ENCODE measurements around the gene PSEN2. TPM values are rescaled to one million over a fixed set of nuclear protein-coding genes. Genes with fewer than 3 reads are reported as not detected.
A peak's percentile ranks its signal among the peaks of the same experiment; 100 is the strongest.

The PSEN2 gene
- total and polyA plus RNA-seq, 9 of the 15 experiments (the other 6 are each of a cell fraction or from before 2014, with no cell fraction given): 2.3 to 21.5 (median 13.7) TPM

- 51% methylated on average over 19 of the region's 19 CpGs for WGBS (ENCODE audit: insufficient coverage, low coverage, missing lambda C conversion rate)
- H2AFZ ChIP-seq (ENCODE audit: low read depth, low read length): no peak overlapping the region
These were observed 43.7 kb upstream of the PSEN2 start for GRCh38 chr1:226826479-226827261.

More at GRCh38 chr1:226826479-226827261, 43.7 kb upstream of the PSEN2 start:
- BruUV-seq (replicated peaks): no TSS peak
- no peaks in the 10 kb centered on the region for H3K36me3 ChIP-seq (ENCODE audit: control insufficient read depth, insufficient read depth, low read length)
- H3K79me2 ChIP-seq (ENCODE audit: control insufficient read depth, insufficient read depth, low read length): no peaks in the 10 kb centered on the region
- CTCF ChIA-PET (ENCODE audit: low intra/inter-chr PET ratio): interaction anchor here (1.5 to 3.2 kb wide), 2 partner anchors 177 to 192 kb away, joined by 5 to 32 read pairs; no protein-coding TSS in a partner anchor
- H3K4me2 ChIP-seq (ENCODE audit: insufficient read depth, low read length): no peak overlapping the region
- peaks cover 47 to 57% of the 10 kb centered on the region in 2 experiments for H3K27me3 ChIP-seq (ENCODE audit: control insufficient read depth in 2 of 2, insufficient read depth in 2 of 2, low read length in 2 of 2)
- intact Hi-C loops (cut with micrococcal nuclease): loop anchor here (5.0 to 10.0 kb wide), 3 partner anchors 64 to 402 kb away; partner anchors contain the start of gene STUM
- ATAC-seq: no peak
- in situ Hi-C loops (cut with MboI): loop anchor here (5.0 kb wide), 1 partner anchor 189 kb away; no protein-coding TSS in a partner anchor
- no peak overlapping the region for H3K4me3 ChIP-seq
- no peak for DNase-seq (ENCODE audit: extremely low read depth in 1 of 4, low spot score in 3 of 4)
- no peak overlapping the region for H3K9ac ChIP-seq (ENCODE audit: insufficient read depth in 1 of 2, low read depth in 2 of 2, low read length in 2 of 2)
- POLR2A ChIA-PET: interaction anchor here (1.0 to 2.7 kb wide), 2 partner anchors 11 to 21 kb away, joined by 3 to 15 read pairs; no protein-coding TSS in a partner anchor
- no peak overlapping the region for H3K27ac ChIP-seq (ENCODE audit: extremely low read depth, low read depth, low read length)
- TF ChIP-seq CTBP1 (IDR thresholded peaks at IDR 0.05; ENCODE audit: borderline replicate concordance) (no peak), C11orf30 (IDR thresholded peaks at IDR 0.05; ENCODE audit: low read depth) (peak; percentile 61), HES1 (IDR thresholded peaks at IDR 0.05; ENCODE audit: low read depth) (no peak), ZNF316 (IDR thresholded peaks at IDR 0.05) (peak; percentile 73)
- H3K4me1 ChIP-seq (replicated peaks in 1 of 2; ENCODE audit: control insufficient read depth in 2 of 2, insufficient read depth in 2 of 2, low read length in 2 of 2): peaks cover 5 to 7% of the 10 kb centered on the region in 2 experiments; a peak in 3 of 5 replicates
- H3K9me3 ChIP-seq (replicated peaks; ENCODE audit: control insufficient read depth, insufficient read depth, low read depth, low read length): no peaks in the 10 kb centered on the region
- H3K9me1 ChIP-seq (ENCODE audit: control insufficient read depth, insufficient read depth, low read length): no peaks in the 10 kb centered on the region
- FAIRE-seq: no peak
- H4K20me1 ChIP-seq (replicated peaks; ENCODE audit: control insufficient read depth, insufficient read depth, low read length): no peaks in the 10 kb centered on the region
